Mesenteric fat pad (tissue), 1 donor: ENCODE measurements around the gene NFKBIE. TPM values are rescaled to one million over a fixed set of nuclear protein-coding genes. Genes with fewer than 3 reads are reported as not detected.

Experiments used
- DNase-seq: peaks from one replicate; pipeline ENCODE4 v3.0.0-alpha.2; 2020; ENCODE audit warnings: low spot score
- long read RNA-seq: library from polyadenylated mRNA; unstranded; transcript quantifications from one replicate; pipeline ENCODE4 v2.0.0, GENCODE V29; 2020
- total RNA-seq: library from RNA; stranded (reverse); fragmentation: NEBNext Ultra II Directional; extraction: Animal tissue kit (Norgen Biotek cat#: 25700); gene quantifications from one replicate; pipeline ENCODE4 v1.2.1, GENCODE V29; 2021
- donor health status: DM: yes; HTN: yes; CAD: no.

The NFKBIE gene, protein sequence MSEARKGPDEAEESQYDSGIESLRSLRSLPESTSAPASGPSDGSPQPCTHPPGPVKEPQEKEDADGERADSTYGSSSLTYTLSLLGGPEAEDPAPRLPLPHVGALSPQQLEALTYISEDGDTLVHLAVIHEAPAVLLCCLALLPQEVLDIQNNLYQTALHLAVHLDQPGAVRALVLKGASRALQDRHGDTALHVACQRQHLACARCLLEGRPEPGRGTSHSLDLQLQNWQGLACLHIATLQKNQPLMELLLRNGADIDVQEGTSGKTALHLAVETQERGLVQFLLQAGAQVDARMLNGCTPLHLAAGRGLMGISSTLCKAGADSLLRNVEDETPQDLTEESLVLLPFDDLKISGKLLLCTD
- 6.6 TPM for total RNA-seq
- long read RNA-seq, partial matches to known transcripts = 3 of 4 reads
- long read RNA-seq, other reads (novel, unspliced or antisense) = 0 of 4 reads

DNA sequence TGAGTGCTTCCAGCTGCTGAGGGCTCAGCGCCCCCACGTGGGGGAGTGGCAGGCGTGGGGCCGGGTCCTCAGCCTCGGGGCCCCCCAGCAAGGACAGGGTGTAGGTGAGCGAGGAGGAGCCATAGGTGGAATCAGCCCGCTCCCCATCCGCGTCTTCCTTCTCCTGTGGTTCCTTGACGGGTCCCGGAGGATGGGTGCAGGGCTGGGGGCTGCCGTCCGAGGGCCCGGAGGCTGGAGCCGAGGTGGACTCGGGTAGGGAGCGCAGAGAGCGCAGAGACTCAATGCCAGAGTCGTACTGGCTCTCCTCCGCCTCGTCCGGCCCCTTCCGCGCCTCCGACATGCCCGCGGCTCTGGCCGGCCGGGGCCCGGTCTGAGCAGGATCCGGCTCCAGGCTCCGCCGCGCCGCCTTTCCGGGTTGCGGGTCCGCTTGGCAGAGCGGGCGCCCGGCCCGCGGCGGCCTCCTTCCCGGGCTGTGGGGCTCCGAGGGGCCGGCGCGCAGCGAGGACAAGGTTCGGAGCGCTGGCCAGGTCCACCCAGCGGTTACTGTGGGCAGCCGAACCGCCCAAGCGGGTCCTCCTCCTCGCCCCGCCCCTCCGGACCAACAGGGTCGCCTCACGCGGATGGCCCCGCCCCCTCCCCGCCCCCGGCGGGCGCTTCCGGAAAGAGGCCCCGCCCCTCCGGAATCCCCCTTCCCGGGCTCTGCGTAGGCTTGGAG lies at the start of gene NFKBIE:
Gene NFKBIE, minus strand, starts transcription at position 545 of the 715 bp plus-strand sequence. Its CDS starts 205 bp downstream, at position 340.
- peak; percentile 98 for DNase-seq

DNA sequence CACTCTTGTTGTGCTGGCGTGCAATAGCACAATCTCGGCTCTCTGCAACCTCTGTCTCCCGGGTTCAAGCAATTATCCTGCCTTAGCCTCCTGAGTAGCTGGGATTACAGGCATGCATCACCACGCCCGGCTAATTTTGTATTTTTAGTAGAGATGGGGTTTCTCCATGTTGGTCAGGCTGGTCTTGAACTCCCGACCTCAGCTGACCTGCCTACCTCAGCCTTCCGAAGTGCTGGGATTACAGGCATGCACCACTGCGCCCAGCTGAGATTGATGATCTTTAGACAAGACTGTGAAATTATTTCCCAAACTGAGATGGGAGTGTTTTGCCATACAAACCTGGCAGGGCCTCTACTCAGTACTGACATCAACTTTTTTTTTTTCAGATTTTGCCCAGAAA lies 49.3 kb upstream of the NFKBIE start:
- DNase-seq = peak; percentile 69

DNA sequence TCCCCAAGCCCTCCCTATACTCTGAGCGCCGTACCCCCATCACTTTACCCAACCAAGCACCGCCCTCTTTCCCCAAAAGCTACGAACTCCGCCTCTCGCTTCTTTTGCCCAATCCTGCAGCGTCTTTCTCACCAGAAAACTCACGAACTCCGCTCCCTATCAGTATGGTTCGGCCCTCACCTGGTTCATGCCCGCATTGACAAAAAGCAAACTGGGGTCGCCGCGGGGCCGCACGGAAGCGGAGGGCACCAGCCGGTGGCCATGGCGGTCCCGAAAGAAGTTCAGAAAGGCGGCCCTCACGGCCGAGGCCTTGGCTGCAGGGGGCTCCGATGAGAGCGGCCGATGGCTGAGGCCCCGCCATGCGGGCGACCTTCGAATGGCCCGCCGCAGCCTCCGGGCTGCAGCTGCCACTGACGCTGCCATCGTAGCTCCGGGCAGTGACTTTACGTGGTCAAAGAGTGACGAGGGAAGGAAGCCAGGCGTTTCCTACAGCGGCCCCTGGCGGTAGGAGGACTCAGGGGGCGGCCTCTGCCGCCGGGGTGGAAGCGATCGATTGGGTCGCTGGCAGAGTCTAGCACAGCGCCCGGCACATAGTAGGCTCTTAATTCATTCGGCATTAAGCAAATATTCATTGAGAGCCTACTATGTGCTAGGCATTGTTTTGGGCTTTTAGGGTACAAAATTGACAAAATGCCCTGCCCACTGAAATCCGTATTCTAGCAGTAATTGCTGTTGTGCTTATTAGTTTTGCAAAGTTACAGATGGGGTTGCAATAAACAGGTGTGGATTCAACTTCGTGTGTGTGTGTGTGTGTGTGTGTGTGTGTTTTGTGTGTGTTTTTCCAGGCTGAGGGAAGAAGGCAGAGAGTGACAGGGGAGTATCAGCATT lies 47.8 kb upstream of the NFKBIE start, which contains the start of gene AARS2:
Gene AARS2, minus strand, starts transcription at position 447 of the 888 bp plus-strand sequence. Its CDS starts 24 bp downstream, at position 423.
- DNase-seq = peak; percentile 94

DNA sequence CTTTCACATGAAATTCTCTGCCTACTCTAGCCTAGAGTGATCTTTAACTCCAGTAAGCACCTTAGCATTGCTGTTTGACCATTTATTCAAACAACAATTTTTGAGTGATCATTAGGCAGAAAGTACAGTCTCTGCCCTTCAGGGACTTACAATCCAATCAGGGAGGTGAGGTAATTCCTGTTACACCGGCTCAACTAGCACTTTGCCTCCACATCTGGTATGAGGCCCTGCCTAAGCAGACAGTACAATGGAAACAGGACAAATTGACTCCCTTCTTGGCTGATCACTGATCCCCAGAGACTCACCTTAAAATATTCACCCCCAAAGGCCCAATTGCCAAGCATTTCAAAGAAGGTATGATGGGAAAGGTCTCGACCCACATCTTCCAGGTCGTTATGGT lies 46.4 kb upstream of the NFKBIE start:
- no peak for DNase-seq

DNA sequence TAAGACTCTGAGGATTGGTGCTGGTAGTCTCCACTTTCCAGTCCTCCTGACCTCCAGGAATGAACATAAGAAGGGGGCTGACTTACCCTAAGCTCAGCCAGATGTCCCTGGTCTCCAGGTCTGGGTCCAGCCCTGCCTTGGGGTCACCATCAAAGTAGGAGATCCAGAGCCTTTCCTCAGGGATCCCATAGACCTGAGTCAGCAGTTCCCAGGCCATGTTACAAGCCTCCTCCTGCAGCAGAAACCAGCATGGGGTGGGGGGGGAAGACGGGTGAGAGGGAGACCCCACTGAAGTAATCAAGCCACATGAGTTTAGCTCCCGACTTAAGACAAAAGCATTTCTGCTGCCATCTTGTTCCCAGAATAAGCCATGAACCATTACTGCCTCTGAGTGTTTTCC lies 46.0 kb upstream of the NFKBIE start:
- DNase-seq = peak; percentile 37

DNA sequence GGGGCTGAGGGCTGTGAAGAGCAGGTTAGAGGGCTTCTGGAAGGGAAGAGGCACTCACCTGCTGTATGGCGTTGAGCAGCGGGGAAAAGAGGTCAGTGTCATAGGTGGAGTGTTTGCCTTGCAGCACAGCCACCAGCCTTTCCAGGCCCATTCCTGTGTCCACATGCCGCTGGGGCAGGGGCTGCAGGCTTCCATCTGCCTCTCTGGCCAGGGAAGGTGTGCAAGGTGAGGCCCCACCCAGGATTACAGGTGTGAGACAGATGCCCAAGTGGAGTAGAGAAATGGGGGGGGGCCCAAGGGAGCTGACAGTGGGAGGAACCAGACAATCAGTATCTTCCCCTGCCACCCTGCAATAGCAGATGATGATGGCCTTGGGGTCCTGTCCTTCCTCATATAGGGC lies 44.9 kb upstream of the NFKBIE start:
- DNase-seq = peak; percentile 77

DNA sequence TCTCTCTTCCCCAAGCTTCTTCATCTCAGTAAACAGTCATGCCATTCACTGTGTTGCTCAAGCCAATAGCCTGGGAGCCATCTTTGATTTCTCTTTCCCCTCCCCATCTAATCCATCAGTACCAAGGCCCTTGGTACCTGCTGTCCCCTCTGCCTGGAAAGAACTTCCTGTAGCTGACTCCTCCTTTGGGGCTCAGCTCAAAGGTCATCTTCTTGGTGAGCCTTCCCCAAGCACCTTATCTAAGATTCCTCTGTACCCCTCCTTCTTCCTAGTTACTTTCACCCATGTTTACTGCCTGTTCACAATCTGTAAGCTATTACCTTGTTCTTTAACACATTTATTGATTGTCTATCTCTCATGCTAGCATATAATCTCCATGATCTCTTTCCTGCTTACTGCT lies 44.3 kb upstream of the NFKBIE start:
- DNase-seq = peak; percentile 0

DNA sequence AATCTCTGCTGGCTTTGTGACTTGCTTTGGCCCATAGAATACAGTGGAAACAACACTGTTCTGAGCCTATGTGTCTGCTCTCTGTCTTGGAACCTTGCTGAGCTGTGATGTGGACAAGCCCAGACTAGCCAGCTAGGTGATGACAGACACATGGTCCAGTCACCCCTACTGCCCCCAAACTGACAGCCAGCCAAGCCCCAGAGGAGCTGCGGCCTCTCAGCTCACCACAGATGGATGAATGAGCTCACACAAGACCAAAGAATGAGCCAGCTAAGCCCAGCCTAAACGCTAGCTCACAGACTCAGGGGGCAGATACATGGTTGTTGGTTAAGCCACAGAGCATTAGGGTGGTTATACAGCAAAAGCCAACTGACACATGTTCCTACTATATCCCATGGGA lies 43.7 kb upstream of the NFKBIE start:
- DNase-seq = peak; percentile 55

DNA sequence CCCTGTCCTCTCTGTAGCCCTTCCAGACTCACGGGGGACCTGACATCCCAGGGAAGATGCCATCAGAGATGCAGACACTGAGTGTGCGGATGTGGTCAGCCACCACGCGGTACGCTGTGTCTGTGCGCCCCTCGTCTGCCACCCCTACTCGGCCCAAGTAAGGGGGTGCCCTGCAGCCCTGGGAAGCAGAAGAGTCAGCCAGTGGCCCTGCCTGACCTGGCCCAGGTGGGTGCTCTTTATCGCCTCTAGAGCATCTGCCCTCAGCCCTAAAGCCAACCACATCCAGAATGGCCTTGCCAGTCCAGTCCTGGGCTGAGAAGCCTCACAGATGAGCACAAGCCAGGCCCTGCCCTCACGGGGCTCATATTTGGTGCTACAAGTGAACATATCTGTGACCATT lies 41.9 kb upstream of the NFKBIE start:
- peak; percentile 72 for DNase-seq

DNA sequence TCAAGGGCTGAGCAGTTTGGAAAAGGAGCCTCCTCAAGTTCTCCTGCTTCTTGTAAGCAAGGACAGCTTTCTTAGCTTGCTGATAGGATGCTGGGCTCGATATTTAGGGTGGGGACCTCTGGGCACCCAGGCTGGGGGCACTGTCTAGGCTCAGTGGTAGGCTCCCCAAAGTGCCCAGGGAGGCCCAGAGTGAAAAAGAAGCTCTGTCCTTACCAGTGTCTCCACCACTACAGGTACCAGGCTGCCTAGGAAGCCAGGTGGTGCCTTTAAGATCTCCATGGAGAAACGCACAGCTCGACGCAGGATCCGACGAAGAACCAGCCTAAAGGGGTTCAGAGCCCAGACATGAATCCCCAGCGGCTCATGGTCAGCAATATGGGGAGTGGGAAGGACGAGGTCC lies 41.4 kb upstream of the NFKBIE start:
- peak; percentile 57 for DNase-seq

DNA sequence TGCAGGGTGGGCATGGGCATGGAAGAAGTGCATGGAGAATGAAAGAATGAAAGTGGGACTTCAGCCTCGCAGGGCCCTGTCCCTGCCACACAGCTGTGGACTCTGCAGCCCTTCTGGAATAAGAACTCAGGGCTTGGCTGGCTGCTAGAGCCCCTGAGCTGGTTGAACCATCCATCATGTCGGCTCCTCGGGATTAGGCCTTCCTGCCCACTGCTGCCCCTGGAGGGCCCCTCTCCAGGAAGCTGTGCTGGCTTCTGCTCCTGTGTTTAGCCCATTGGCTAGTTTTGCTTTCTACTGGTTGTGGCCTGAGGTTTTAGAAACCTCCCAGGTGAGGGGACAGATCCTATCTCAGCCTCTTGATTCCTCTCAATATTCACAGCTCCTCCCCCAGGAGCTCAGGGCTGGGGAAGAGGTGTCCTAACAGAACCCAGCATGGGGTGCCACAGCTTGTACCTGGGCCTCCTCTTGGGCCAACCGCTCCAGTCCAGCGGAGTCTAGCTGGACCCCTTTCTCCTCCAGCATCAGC lies 39.9 kb upstream of the NFKBIE start:
- DNase-seq = peak; percentile 47

DNA sequence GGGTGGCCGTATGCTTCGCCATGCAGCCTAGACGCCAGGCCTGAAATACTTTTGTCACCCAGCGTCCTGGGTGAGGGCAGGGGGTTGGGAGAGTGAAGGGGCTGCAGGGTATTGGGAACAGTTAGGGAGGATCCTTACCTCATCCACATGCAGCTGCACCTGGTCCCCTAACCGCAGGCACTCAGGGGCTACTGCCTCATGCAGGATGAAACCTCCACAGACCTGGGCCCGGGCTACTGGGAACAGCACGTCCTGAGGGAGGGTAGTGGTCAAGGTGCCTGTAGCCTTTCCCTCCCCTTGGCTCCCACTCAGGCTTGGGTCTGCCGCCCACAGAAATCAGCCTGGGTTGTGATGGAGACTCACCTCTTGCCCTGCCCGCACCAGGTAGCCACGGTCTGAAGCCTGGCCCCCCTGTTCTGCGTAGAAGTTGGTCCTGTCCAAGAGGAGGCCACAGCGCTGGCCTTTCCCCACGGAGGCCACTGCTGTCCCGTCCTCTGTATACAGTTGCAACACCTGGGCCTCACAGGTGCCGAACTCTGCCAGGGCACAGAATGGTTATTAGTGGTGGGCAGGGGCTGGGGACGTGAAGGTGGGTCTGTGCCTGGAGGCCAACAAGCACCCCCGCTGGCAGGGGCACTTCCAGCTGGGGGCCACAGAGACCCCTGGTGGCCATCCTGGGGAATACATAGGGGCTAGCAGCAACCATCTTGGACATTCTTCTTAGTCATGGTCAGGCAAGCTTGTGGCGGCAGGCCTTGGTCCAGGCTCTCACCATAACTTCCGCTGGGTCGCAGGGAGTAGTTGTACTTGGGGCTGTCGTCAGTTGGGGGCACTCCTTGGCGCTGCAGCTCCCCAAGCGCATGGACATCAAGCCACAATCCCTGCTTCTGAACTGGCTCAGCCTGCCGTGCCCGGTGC lies 39.2 kb upstream of the NFKBIE start:
- DNase-seq = no peak

DNA sequence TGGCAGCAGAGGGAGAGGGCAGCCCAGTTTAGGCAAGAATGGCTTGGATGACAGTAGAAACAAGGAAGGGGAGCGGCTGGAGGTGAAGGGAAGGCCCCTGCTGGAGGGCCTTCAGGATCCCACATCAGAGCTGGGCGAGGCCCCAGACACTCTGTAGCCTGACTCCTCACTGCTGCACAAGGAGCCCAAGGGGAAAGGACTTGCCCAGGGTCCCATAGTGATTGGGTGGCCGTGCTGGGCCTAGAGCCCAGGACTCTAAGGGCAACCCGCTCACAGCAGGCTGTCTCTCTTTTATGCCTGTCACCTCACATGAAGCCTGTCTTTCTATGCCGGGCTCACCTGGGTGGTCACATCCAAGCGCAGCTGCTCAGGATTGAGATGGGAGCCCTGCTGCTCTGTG lies 38.5 kb upstream of the NFKBIE start:
- DNase-seq = no peak

DNA sequence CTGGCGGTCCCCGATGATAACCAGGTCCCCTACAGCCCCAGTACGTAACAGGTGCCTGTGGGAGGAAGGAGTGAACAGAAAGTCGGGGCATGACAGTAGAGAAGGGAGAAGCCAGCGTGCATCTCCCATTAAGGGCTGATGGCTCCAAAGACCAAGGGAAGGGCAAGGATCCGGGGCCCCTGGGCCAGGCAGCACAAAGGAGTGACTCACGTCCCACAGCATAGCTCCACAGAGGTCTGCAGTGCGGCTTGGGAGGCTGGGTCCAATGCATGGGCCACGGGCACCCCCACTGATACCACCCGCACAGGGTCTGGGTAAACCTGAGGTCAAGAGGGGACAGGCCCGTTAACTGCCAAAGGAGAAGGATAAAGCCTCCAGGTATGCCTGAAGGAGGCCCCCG lies 37.5 kb upstream of the NFKBIE start:
- no peak for DNase-seq

DNA sequence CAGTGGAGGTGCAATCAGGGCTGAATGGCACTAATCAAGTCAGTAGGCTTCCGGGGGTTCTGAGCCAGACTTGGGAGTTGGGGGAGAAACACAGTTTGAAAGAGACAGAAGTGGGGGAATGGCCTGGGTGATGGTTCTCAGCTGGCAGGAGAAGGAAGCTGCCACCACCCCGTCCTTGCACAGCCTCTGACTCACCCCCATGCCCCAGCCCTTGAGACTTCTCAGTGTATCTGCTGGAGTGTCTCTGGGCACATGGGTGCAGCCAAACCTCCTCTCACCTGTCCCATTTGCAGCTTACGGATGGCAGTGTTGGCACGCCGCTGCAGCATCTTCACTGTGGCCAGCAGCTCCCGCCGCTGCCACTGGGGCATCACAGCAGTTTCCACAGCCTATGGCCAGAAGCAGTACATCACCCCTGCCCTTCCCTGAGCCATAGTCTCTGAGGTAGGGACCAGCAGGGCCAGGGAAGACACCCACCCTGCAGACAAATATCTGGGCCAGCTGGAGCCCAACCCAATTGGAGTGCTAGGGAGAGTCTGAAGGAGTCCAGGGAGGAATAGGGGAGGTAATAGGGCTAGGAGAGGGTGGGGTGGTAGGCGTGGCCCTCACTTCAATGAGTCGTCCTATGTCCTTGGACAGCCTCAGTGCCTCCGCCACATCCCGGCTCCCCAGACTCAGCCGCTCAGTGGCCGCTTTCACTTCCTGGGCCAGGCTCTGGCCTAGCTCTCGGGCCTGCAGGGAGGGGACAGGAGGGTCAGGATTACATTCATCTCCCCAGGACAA lies 36.6 kb upstream of the NFKBIE start:
- DNase-seq = no peak

DNA sequence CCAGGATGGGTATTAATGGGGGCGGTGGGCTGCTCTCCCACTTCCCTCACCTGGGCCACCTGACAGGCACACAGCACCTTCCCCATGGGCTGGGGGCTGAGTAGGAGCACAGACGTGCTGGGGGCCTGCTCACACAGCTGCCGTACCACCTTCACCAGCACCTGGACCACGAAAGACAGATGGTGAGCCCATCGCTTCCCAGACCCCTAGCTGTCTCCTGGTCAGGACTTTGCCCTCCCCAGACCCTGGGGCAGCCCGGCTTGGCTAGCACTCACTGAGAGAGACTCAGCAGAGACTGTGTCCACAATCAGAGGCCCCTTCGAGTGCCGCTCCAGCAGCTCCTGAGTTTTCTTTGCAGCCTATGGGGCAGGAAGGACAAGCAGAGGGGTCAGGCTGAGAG lies 35.8 kb upstream of the NFKBIE start:
- DNase-seq = no peak

DNA sequence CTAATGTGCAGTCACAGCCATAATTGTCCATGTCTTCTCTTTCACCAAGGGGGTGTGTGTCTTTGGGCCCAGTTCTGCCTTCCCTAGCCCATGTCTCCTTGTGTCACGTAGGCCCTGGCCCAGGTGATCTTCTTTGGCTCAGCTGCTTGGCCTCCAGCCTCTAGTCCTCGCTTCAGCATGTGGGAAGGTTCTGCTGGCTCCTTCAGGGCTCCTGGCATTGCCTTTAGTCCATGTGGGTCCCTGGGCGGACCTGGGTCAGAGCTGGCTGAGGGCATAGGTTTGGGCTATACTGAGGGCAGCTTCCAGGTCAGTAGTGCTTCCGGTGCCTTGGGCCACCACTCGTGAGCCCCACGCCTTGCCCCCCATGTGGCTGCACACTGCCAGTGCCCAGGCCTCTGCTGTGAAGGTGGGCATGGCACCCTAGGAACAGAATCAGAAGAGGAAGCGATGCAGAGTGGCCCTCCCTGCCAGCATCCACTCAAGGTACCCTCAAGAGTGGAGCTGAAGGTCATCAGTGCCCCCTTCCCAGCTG lies 35.0 kb upstream of the NFKBIE start:
- DNase-seq = no peak

DNA sequence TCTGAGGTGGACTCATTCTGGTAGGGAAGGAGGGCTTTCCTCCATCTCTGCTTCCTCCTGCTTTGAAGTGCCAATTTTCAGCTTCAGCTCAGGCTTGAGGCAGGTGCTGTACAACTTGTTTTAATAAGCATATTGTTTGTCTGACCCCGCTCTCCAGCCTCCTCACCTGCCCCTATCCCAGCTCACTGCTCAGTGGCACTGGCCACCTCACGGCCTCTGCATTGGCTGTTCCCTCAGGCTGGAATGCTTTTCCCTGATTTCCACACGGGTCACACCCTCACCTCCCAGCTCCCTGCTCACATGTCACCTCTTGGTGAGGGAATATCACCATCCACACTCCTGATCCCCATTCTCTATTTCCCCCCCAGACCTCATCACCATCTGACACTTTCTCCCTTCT lies 33.5 kb upstream of the NFKBIE start:
- no peak for DNase-seq
